Stimulated activated memory B cell treated with anti-CD40 and anti-IgM and Interleukin-4, amounts not matched to agents 10 μg/mL and 1 μg/mL and 100 μg/mL, for 72 hours (primary cell): ENCODE results near the gene ELF2.
"Not testable (repeated sequence)": the region's sequence is repeated elsewhere in the genome, so short reads cannot be mapped to it uniquely, and the experiment has no call there.

Source experiments
- ATAC-seq: fragments of 150-1000 bp; cut with Tn5 transposase; 2 replicates; pipeline ENCODE4 v1.10.0; 2021
- H3K27ac Mint-ChIP-seq: one replicate; pipeline ENCODE4 v1.8.0; 2022; ENCODE audit warnings: mild to moderate bottlenecking, mixed read lengths
- H3K27me3 Mint-ChIP-seq: one replicate; pipeline ENCODE4 v1.8.0; 2022; ENCODE audit warnings: mixed read lengths
- H3K36me3 Mint-ChIP-seq: one replicate; pipeline ENCODE4 v1.8.0; 2022; ENCODE audit warnings: mixed read lengths
- H3K4me1 Mint-ChIP-seq: one replicate; pipeline ENCODE4 v1.8.0; 2022; ENCODE audit warnings: mixed read lengths
- H3K4me3 Mint-ChIP-seq: one replicate; pipeline ENCODE4 v1.8.0; 2022; ENCODE audit warnings: mild to moderate bottlenecking, moderate library complexity, mixed read lengths
- H3K9me3 Mint-ChIP-seq: one replicate; pipeline ENCODE4 v1.8.0; 2022; ENCODE audit warnings: mixed read lengths

Gene ELF2

DNA sequence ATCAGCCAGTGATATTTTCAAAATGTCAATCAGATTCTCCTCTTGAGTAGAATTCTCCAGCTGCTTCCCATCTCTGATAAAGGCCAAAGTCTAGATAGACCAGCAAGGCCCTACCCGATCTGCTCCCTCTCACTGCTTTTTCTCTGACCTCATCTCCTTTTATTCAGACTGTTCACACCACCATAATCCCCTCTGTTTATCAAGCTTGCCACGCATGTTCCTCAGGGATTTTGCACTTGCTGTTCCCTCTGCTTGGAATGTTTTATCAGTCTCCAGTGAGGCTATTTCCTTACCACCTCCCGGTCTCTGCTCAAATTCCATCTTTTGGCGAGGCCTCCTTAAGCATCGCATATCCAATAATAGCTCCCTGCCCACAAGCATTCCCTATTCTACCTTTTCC lies 141.4 kb downstream of the ELF2 start:
- Mint-ChIP-seq H3K4me1 (peaks cover 49% of the 10 kb centered on the region), H3K27me3 (no peaks in the 10 kb centered on the region), H3K9me3 (no peaks in the 10 kb centered on the region), H3K36me3 (peaks cover 25% of the 10 kb centered on the region), H3K4me3 (no peak overlapping the region), H3K27ac (no peak overlapping the region)
- no peak for ATAC-seq

- Mint-ChIP-seq H3K4me1 (peaks cover 34% of the 10 kb centered on the region), H3K9me3 (no peaks in the 10 kb centered on the region), H3K27ac (no peak overlapping the region), H3K36me3 (peaks cover 11% of the 10 kb centered on the region), H3K27me3 (no peaks in the 10 kb centered on the region), H3K4me3 (no peak overlapping the region)
- peak; percentile 55 for ATAC-seq
Measured at GRCh38 chr4:139030614-139031235, 146.3 kb downstream of the ELF2 start.

DNA sequence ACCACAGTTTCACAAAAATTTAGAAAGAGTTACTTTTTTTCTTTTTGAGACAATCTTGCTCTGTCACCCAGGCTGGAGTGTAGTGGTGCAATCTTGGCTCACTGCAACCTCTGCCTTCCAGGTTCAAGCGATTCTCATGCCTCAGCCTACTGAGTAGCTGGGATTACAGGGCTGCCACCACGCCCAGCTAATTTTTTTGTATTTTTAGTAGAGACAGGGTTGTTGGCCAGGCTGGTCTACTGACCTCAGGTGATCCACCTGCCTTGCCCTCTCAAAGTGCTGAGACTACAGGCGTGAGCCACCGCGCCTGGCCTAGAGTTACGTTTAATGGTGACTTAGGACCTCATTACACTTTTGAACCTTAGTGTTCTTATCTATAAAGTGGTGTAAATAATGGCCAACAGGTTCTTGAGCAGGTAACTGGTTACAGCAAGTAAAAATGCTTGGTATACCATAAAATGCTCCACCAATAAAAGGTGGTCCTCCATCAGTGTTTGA lies 147.1 kb downstream of the ELF2 start:
- not testable (repeated sequence) for H3K27ac Mint-ChIP-seq, ATAC-seq, H3K27me3 Mint-ChIP-seq, H3K9me3 Mint-ChIP-seq, H3K4me3 Mint-ChIP-seq
- Mint-ChIP-seq H3K36me3 (peaks cover 12% of the 10 kb centered on the region), H3K4me1 (peaks cover 27% of the 10 kb centered on the region)

DNA sequence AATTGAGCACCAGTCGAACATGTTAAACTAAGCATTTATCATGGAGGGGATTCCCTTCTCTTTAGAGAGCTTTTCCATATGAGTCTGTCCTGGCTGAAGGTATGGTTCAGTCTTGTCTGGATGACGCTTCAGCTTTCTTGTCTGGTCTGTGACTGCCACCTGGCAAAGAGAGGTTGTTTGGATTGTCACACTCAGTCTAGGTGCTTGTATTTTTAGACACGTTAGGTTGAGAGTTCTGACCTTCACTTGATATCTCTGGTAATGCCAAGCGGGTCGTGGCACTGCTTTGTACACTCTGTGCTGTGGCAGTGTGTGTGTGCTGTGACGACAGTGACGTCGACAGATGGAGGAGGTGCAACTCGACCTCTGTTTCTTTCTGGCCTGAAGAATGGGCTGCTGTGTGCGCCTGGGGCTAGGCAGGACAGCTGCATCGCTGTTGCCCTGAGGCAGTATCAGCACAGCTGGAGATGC lies 148.8 kb downstream of the ELF2 start:
- H3K36me3 Mint-ChIP-seq, result peaks cover 13% of the 10 kb centered on the region
- ATAC-seq, result no peak
- no peak overlapping the region for H3K4me3 Mint-ChIP-seq
- peaks cover 10% of the 10 kb centered on the region for H3K4me1 Mint-ChIP-seq
- no peaks in the 10 kb centered on the region for H3K9me3 Mint-ChIP-seq
- no peak overlapping the region for H3K27ac Mint-ChIP-seq
- no peaks in the 10 kb centered on the region for H3K27me3 Mint-ChIP-seq

- H3K9me3 Mint-ChIP-seq, result no peaks in the 10 kb centered on the region
- H3K27me3 Mint-ChIP-seq, result no peaks in the 10 kb centered on the region
- H3K36me3 Mint-ChIP-seq, result peaks cover 13% of the 10 kb centered on the region
- ATAC-seq, result no peak
- no peak overlapping the region for H3K4me3 Mint-ChIP-seq
- H3K27ac Mint-ChIP-seq, result no peak overlapping the region
- H3K4me1 Mint-ChIP-seq, result peaks cover 5% of the 10 kb centered on the region
Measured at GRCh38 chr4:139027776-139028175, 149.2 kb downstream of the ELF2 start.

- no peak for ATAC-seq
- Mint-ChIP-seq H3K4me1 (peaks cover 10% of the 10 kb centered on the region), H3K9me3 (no peaks in the 10 kb centered on the region), H3K27ac (no peak overlapping the region), H3K36me3 (peaks cover 19% of the 10 kb centered on the region), H3K27me3 (no peaks in the 10 kb centered on the region), H3K4me3 (no peak overlapping the region)
Measured at GRCh38 chr4:139025841-139026240, 151.2 kb downstream of the ELF2 start.

- Mint-ChIP-seq H3K27me3 (no peaks in the 10 kb centered on the region), H3K9me3 (no peaks in the 10 kb centered on the region), H3K36me3 (peaks cover 26% of the 10 kb centered on the region), H3K4me1 (peaks cover 18% of the 10 kb centered on the region), H3K27ac (no peak overlapping the region), H3K4me3 (no peak overlapping the region)
- ATAC-seq, result no peak
Measured at GRCh38 chr4:139024686-139025085, 152.3 kb downstream of the ELF2 start.

GRCh38 chr4:139022835-139023234 lies 154.2 kb downstream of the ELF2 start:
- no peak overlapping the region for H3K27ac Mint-ChIP-seq
- no peak for ATAC-seq
- no peak overlapping the region for H3K4me3 Mint-ChIP-seq
- H3K9me3 Mint-ChIP-seq, result no peaks in the 10 kb centered on the region
- peaks cover 28% of the 10 kb centered on the region for H3K4me1 Mint-ChIP-seq
- no peaks in the 10 kb centered on the region for H3K27me3 Mint-ChIP-seq
- peaks cover 19% of the 10 kb centered on the region for H3K36me3 Mint-ChIP-seq

- not testable (repeated sequence) for H3K9me3 Mint-ChIP-seq, H3K27ac Mint-ChIP-seq, H3K4me3 Mint-ChIP-seq, H3K27me3 Mint-ChIP-seq, ATAC-seq
- H3K36me3 Mint-ChIP-seq, result peaks cover 19% of the 10 kb centered on the region
- peaks cover 28% of the 10 kb centered on the region for H3K4me1 Mint-ChIP-seq
Measured at GRCh38 chr4:139021071-139021470, 155.9 kb downstream of the ELF2 start.

DNA sequence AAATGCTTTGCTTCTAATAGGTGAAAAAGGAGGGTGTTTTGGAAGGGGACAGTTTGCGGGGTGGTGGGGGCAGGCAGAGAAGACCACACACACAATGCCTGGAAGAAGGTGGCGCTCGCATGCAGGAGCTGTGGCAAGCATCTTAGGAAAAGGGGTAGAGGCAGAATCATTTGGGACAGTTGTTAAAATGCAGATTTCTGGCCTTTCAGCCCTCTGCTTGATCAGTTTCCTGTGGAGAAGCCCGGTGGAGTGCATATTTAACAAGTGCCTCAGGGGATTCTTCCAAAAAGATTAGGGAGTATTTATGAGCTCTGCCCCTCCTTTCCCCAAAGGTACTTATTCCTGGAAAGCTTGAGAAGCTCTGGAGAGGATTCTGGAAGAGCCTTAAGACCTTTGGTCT lies 156.6 kb downstream of the ELF2 start:
- no peak overlapping the region for H3K27ac Mint-ChIP-seq
- no peaks in the 10 kb centered on the region for H3K9me3 Mint-ChIP-seq
- peaks cover 19% of the 10 kb centered on the region for H3K36me3 Mint-ChIP-seq
- H3K27me3 Mint-ChIP-seq, result no peaks in the 10 kb centered on the region
- H3K4me1 Mint-ChIP-seq, result peaks cover 29% of the 10 kb centered on the region
- no peak overlapping the region for H3K4me3 Mint-ChIP-seq
- ATAC-seq, result no peak

DNA sequence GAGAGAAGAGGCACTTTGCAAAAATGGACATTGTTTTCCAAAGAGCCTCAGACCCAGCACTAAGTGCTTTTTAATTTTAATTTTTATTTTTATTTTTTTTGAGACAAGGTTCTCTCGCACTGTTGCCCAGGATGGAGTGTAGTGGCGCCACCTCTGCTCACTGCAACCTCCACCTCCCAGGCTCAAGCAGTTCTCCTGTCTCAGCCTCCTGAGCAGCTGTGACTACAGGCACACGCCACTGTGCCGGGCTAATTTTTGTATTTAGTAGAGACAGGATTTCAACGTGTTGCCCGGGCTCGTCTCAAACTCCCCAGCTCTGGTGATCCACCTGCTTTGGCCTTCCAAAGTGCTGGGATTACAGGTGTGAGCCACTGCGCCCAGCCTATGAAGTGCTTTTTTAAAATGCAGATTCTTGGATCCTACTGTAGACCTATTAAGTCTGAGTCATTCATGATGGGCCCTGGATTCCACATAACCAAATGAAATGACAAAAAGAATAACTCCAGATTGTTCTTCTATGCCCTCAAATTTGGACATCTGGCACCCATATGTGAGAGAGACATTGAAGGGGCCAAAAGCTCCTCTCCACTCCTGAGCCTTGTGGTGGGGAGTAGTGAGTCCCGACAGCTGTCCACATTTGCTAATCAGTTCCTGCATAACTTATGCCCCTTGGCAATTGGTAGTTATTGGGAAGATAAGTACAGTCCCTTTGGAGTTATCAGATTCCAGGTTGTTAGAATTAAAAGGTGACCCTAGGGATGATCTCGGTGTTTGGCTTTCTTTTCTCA lies 157.9 kb downstream of the ELF2 start:
- H3K36me3 Mint-ChIP-seq, result peaks cover 13% of the 10 kb centered on the region
- H3K9me3 Mint-ChIP-seq, result no peaks in the 10 kb centered on the region
- H3K27ac Mint-ChIP-seq, result peak overlapping the region; percentile 17
- ATAC-seq, result no peak
- no peak overlapping the region for H3K4me3 Mint-ChIP-seq
- H3K4me1 Mint-ChIP-seq, result peaks cover 40% of the 10 kb centered on the region
- no peaks in the 10 kb centered on the region for H3K27me3 Mint-ChIP-seq

- Mint-ChIP-seq H3K4me1 (peaks cover 40% of the 10 kb centered on the region), H3K27me3 (no peaks in the 10 kb centered on the region), H3K4me3 (no peak overlapping the region), H3K27ac (peak overlapping the region; percentile 17), H3K9me3 (no peaks in the 10 kb centered on the region), H3K36me3 (peaks cover 13% of the 10 kb centered on the region)
- ATAC-seq, result no peak
Measured at GRCh38 chr4:139018501-139018900, 158.5 kb downstream of the ELF2 start.

- H3K4me3 Mint-ChIP-seq, result no peak overlapping the region
- peaks cover 13% of the 10 kb centered on the region for H3K36me3 Mint-ChIP-seq
- no peaks in the 10 kb centered on the region for H3K9me3 Mint-ChIP-seq
- no peak overlapping the region for H3K27ac Mint-ChIP-seq
- H3K4me1 Mint-ChIP-seq, result peaks cover 40% of the 10 kb centered on the region
- H3K27me3 Mint-ChIP-seq, result no peaks in the 10 kb centered on the region
- ATAC-seq, result no peak
Measured at GRCh38 chr4:139017861-139018260, 159.2 kb downstream of the ELF2 start.

DNA sequence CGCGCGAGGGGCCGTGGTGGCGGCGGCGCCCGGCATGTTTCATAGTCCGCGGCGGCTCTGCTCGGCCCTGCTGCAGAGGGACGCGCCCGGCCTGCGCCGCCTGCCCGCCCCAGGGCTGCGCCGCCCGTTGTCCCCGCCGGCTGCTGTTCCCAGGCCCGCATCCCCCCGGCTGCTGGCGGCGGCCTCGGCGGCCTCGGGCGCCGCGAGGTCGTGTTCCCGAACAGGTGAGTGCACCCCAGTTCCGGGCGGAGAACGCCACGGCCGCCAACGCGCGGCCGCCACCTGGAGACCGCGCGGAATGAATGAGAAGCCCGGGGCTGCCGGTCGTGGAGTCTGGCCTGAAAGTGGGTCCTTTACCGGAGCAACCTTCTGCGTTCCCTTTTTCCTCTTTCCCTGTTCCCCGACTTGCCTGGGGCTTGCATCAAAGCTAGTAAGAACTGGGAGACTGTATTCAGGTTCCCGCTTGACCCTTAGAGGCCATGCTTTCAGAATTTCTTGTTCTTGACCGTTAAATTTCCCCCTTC lies 161.0 kb downstream of the ELF2 start:
- Mint-ChIP-seq H3K27me3 (no peaks in the 10 kb centered on the region), H3K27ac (peak overlapping the region; percentile 95), H3K36me3 (peaks cover 8% of the 10 kb centered on the region), H3K4me3 (peak overlapping the region; percentile 75), H3K4me1 (peaks cover 34% of the 10 kb centered on the region), H3K9me3 (no peaks in the 10 kb centered on the region)
- peak; percentile 64 for ATAC-seq

DNA sequence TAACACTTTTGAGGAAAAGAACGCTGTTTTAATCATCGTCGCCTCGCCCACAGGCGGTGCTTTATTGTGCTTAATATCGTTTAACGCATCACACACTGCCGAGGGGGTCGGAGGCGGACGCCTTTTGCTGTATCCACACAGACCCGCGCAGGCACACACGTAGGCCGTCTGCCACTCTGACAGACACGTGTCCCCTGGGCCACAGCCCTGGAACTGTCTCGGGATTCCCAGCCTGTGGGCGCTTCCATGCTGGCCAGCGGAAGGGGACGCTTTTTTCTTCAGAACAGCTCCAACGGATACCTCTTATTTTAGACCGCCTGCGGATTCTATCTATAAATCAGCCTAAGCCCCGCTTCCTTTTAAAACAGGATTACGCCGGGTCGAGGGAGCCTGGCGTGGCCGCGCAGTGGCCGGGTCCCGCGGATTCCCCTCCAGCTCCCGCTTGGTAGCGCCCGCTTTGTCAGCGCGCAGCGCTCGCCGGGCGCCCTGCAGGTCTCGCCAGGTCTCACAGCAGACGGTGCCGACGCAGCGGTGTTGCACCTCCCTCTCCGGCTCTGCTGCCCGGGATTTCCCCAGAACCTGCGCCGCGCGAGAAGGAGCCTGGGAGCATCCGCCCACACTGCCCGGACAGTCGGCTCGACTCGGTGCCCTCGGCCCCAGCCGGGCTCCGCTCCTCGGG lies 161.6 kb downstream of the ELF2 start, which contains the start of gene NOCT:
Gene NOCT (plus strand): TSS at position 513 of the 679 bp plus-strand sequence. CDS start 201 bp downstream, outside the sequence.
- H3K4me3 Mint-ChIP-seq, result peak within 1 kb of the TSS; percentile 75
- H3K27me3 Mint-ChIP-seq, result no peaks in the 10 kb centered on the region
- peaks cover 6% of the 10 kb centered on the region for H3K36me3 Mint-ChIP-seq
- H3K27ac Mint-ChIP-seq, result peak within 1 kb of the TSS; percentile 95
- no peaks in the 10 kb centered on the region for H3K9me3 Mint-ChIP-seq
- peaks cover 30% of the 10 kb centered on the region for H3K4me1 Mint-ChIP-seq
- ATAC-seq, result peak; percentile 98
